Upper lobe of left lung (tissue), 6 donors: ENCODE data around the gene ASPHD1. TPM values are rescaled to one million over a fixed set of nuclear protein-coding genes. Genes with fewer than 3 reads are reported as not detected.

Experiments used
- ATAC-seq, 2 donors: fragments of 200-7000 bp; cut with Tn5 transposase; one replicate each; pipeline ENCODE4 v1.9.1; 2022; ENCODE audit warnings: mild to moderate bottlenecking in 2 of 2, moderate library complexity in 2 of 2; ENCODE audit not compliant: low FRiP score in 2 of 2
- DNase-seq, 2 donors: peaks; one replicate each; pipeline ENCODE4 v3.0.0-alpha.2; 2019 to 2020
- H3K27ac ChIP-seq, 4 donors: fragments of 200-600 bp; sonication (generic); one replicate each; pipeline ENCODE4 v1.5.1; 2016 to 2019
- H3K27me3 ChIP-seq, 4 donors: fragments of 200-600 bp; sonication (generic); one replicate each; pipeline ENCODE4 v1.5.1; 2017 to 2019
- H3K36me3 ChIP-seq, 4 donors: fragments of 200-600 bp; sonication (generic); one replicate each; pipeline ENCODE4 v1.5.1; 2016 to 2019
- H3K4me1 ChIP-seq, 4 donors: fragments of 200-600 bp; sonication (generic); one replicate each; pipeline ENCODE4 v1.5.1; 2018 to 2019
- H3K4me3 ChIP-seq, 4 donors: fragments of 200-600 bp; sonication (generic); one replicate each; pipeline ENCODE4 v1.5.1; 2017 to 2019; ENCODE audit warnings: mild to moderate bottlenecking in 2 of 4, moderate library complexity in 1 of 4
- H3K9me3 ChIP-seq, 4 donors: fragments of 200-600 bp; sonication (generic); one replicate each; pipeline ENCODE4 v1.5.1; 2018 to 2019
- CTCF ChIP-seq, 6 experiments: fragments of 450-650 bp in 4 of 6; fragments of 200-600 bp in 2 of 6; sonication (generic) in 2 of 6; IDR thresholded peaks; one replicate each; pipeline ENCODE4 v1.5.1; 2016 to 2019; ENCODE audit warnings: antibody characterized with exemption in 6 of 6
- EP300 ChIP-seq, 4 donors: sonication (generic); formaldehyde crosslinking; IDR thresholded peaks; one replicate each; pipeline ENCODE4 v1.5.1; 2017; ENCODE audit warnings: antibody characterized with exemption in 4 of 4, control low read depth in 2 of 4
- POLR2A ChIP-seq, 4 donors: fragments of 450-650 bp; IDR thresholded peaks; one replicate each; pipeline ENCODE4 v1.5.1; 2016 to 2017; ENCODE audit warnings: antibody characterized with exemption in 4 of 4, mild to moderate bottlenecking in 2 of 4
- POLR2AphosphoS5 ChIP-seq, 2 donors: sonication (generic); formaldehyde crosslinking; IDR thresholded peaks; one replicate each; pipeline ENCODE4 v1.5.1; 2017; ENCODE audit warnings: antibody characterized with exemption in 2 of 2
- WGBS, 2 donors: methylation state at CpG; one replicate each; pipeline ENCODE4 v1.1.5; 2017 to 2018; 5-methylcytosine and 5-hydroxymethylcytosine counted together
- total RNA-seq, 6 donors: library from RNA; depleted of rRNA in 4 of 6; stranded (reverse); fragments of >200 nt in 4 of 6; gene quantifications; one replicate each; pipeline versions ENCODE4 v1.1.0 to v1.2.1, GENCODE V29; 2016 to 2021
- donor health status: DM: no; HTN: no; CAD: no; lungs with moderate emphysema.
- donor health status: DM: no; HTN: yes; CAD: no; lungs with severe emphysema.

ASPHD1 gene
- total RNA-seq, 6 donors from 2014 or later = 0.78 to 4.2 (median 2.4) TPM; not detected in 1

DNA sequence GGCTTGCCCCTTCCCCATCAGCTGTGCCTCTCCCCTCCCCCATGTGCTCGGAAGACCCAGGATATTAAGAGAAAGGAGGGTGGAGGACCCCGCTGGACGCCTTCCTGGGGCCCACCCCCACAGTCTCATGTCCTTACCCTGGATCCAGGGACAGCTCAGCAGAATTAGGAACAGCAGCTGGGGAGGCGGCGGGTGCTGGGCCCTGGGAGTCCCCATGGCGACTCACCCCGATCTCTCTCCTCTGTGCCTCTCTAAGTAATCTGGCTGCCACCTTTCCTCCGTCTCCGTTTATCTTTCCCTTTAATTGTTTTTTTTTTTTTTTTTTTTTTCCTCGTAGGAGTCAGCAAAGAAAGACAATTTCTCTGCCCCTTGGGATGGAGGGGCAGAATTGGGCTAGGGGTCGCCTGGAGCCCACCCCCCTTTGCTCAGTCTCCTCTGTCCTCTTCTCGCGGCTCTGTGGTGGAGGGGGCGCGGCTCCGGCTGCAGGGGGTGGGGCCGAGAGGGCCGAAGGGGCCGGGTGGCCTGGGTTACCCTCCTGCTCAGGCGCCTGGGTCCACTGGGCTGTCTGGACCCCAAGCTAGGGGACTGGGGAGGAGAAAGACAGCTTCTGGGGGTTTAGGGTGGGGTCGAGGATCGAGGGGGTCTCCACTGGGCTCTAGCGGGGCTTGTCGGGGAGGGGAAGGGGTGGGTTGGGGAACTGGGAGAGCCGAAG lies 1.3 kb upstream of the ASPHD1 start:
- Histone ChIP-seq H3K4me3 (peak overlapping the region in 3 of 4 donors; percentile 68 to 77 (median 76)), H3K9me3 (no peaks in the 10 kb centered on the region), H3K4me1 (peaks cover 11 to 29% (median 20%) of the 10 kb centered on the region in 4 donors), H3K36me3 (no peaks in the 10 kb centered on the region), H3K27ac (peak overlapping the region in 1 of 4 donors; percentile 56), H3K27me3 (peaks cover 0 to 15% (median 4%) of the 10 kb centered on the region in 4 donors)
- no peak for TF ChIP-seq POLR2A (IDR thresholded peaks at IDR 0.05)
- TF ChIP-seq POLR2AphosphoS5 (IDR thresholded peaks at IDR 0.05) = no peak
- no peak for TF ChIP-seq EP300 (IDR thresholded peaks at IDR 0.05)
- TF ChIP-seq CTCF (IDR thresholded peaks at IDR 0.05) = no peak
- DNase-seq (peak; percentile 37 to 87), ATAC-seq (peak in 1 of 2 donors; percentile 61)
- 1% methylated on average over 16 to 25 of the region's 25 CpGs for WGBS, 2 donors

DNA sequence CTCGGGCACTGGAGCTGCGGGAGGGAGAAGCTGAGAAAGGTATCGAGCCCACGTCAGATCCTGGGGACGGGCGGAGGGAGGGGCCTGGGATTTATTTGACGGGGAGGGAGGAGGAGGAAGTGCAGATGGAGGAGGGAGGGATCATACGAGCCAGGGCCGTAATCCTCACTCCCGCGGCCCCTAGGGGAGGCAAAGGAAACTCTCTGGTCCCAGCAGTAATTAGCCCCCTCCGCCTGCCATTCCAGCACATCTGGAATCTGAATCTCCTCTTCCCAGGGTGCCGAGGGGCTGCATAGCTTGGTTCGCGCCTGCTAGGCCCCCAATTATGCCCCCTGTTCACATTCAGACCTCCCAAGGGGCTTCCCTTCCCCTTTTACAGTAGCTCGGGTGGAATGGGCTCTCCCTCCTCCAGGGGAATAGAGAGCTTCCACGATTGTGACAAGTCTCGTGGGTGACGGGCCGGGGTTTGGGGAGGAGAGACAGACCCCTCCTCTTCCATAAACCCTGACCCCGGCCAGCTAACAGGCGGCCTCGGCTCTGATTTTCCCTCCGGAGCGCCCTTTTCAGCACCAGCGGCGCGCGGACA lies 679 bp upstream of the ASPHD1 start, which contains the start of gene SEZ6L2:
Gene SEZ6L2, minus strand, starts transcription at position 35 of the 586 bp plus-strand sequence. CDS start 531 bp downstream, outside the sequence.
- ATAC-seq = peak; percentile 53 to 82
- no peak for TF ChIP-seq POLR2AphosphoS5 (IDR thresholded peaks at IDR 0.05)
- TF ChIP-seq EP300 (IDR thresholded peaks at IDR 0.05) = no peak
- TF ChIP-seq POLR2A (IDR thresholded peaks at IDR 0.05) = no peak
- peak in 3 of 6 experiments; percentile 4 to 29 (median 24) for TF ChIP-seq CTCF (IDR thresholded peaks at IDR 0.05)
- peak within 1 kb of the TSS; percentile 64 to 77 (median 72) for H3K4me3 ChIP-seq

GRCh38 chr16:29900888-29901606 lies 759 bp downstream of the ASPHD1 start:
- Histone ChIP-seq H3K4me3 (peak overlapping the region in 3 of 4 donors; percentile 68 to 77 (median 76)), H3K4me1 (peaks cover 11 to 29% (median 20%) of the 10 kb centered on the region in 4 donors), H3K27ac (no peak overlapping the region), H3K9me3 (no peaks in the 10 kb centered on the region), H3K27me3 (peaks cover 0 to 15% (median 4%) of the 10 kb centered on the region in 4 donors), H3K36me3 (no peaks in the 10 kb centered on the region)
- 16 to 58% methylated on average over 7 to 21 of the region's 31 CpGs for WGBS, 2 donors
- TF ChIP-seq POLR2A (IDR thresholded peaks at IDR 0.05) (no peak), CTCF (IDR thresholded peaks at IDR 0.05) (no peak), POLR2AphosphoS5 (IDR thresholded peaks at IDR 0.05) (no peak), EP300 (IDR thresholded peaks at IDR 0.05) (no peak)
- ATAC-seq = no peak
- peak in 1 of 2 donors; percentile 73 for DNase-seq

More for the DNA sequence above, 679 bp upstream of the ASPHD1 start, which contains the start of gene SEZ6L2:
- peaks cover 11 to 29% (median 20%) of the 10 kb centered on the region in 4 donors for H3K4me1 ChIP-seq
- peak within 1 kb of the TSS in 1 of 4 donors; percentile 56 for H3K27ac ChIP-seq
- 2% methylated on average over 16 to 20 of the region's 29 CpGs for WGBS, 2 donors
- no peaks in the 10 kb centered on the region for H3K9me3 ChIP-seq
- peaks cover 0 to 15% (median 4%) of the 10 kb centered on the region in 4 donors for H3K27me3 ChIP-seq
- peak in 1 of 2 donors; percentile 73 for DNase-seq
- no peaks in the 10 kb centered on the region for H3K36me3 ChIP-seq

DNA sequence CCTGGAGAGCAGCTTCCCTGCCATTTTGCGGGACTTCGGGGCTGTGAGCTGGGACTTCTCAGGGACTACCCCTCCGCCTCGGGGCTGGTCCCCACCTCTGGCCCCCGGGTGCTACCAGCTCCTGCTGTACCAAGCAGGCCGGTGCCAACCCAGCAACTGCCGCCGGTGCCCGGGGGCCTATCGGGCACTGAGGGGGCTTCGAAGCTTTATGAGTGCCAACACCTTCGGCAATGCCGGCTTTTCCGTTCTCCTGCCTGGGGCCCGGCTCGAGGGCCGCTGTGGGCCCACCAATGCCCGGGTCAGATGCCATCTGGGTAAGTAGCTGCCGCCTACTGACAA lies 1.3 kb downstream of the ASPHD1 start:
- 90 to 93% methylated on average over 3 to 18 of the region's 19 CpGs for WGBS, 2 donors
- Histone ChIP-seq H3K27me3 (peaks cover 0 to 15% (median 4%) of the 10 kb centered on the region in 4 donors), H3K27ac (no peak overlapping the region), H3K4me1 (peaks cover 11 to 29% (median 20%) of the 10 kb centered on the region in 4 donors), H3K36me3 (no peaks in the 10 kb centered on the region), H3K9me3 (no peaks in the 10 kb centered on the region), H3K4me3 (no peak overlapping the region)
- DNase-seq = peak in 1 of 2 donors; percentile 83
- no peak for TF ChIP-seq CTCF (IDR thresholded peaks at IDR 0.05)
- no peak for TF ChIP-seq POLR2AphosphoS5 (IDR thresholded peaks at IDR 0.05)
- TF ChIP-seq POLR2A (IDR thresholded peaks at IDR 0.05) = no peak
- no peak for TF ChIP-seq EP300 (IDR thresholded peaks at IDR 0.05)
- ATAC-seq = no peak
